Activated T-cell treated with anti-CD3 and anti-CD28 coated beads, Interleukin-2, amount 50 U/mL, for 72 hours (primary cell): ENCODE measurements around the gene ETV1. TPM values are rescaled to one million over a fixed set of nuclear protein-coding genes. Genes with fewer than 3 reads are reported as not detected.

Experiments
- ATAC-seq, 2 donors: fragments of 150-1000 bp; cut with Tn5 transposase; replicated peaks in 1 of 2; 2 replicates each; pipeline ENCODE4 v1.10.0; 2021; ENCODE audit warnings: moderate library complexity in 2 of 2, mild to moderate bottlenecking in 1 of 2
- DNase-seq, 2 donors: peaks; one replicate each; pipeline ENCODE4 v3.0.0; 2021 to 2022; ENCODE audit warnings: mixed read lengths in 1 of 2
- H3K27ac Mint-ChIP-seq: one replicate; pipeline ENCODE4 v1.8.0; 2022; ENCODE audit warnings: mild to moderate bottlenecking, moderate library complexity, mixed read lengths
- H3K27me3 Mint-ChIP-seq: one replicate; pipeline ENCODE4 v1.8.0; 2022; ENCODE audit warnings: low read depth, mixed read lengths
- H3K36me3 Mint-ChIP-seq, 2 donors: one replicate each; pipeline ENCODE4 v1.8.0; 2022; ENCODE audit warnings: mixed read lengths in 2 of 2, mild to moderate bottlenecking in 1 of 2; ENCODE audit not compliant: insufficient read depth in 2 of 2
- H3K4me1 Mint-ChIP-seq: one replicate; pipeline ENCODE4 v1.8.0; 2022; ENCODE audit warnings: low read depth, mixed read lengths
- H3K4me3 Mint-ChIP-seq, 2 donors: one replicate each; pipeline ENCODE4 v1.8.0; 2022; ENCODE audit warnings: mild to moderate bottlenecking in 2 of 2, mixed read lengths in 2 of 2, moderate library complexity in 2 of 2
- H3K9me3 Mint-ChIP-seq, 2 donors: one replicate each; pipeline ENCODE4 v1.8.0; 2022; ENCODE audit warnings: mixed read lengths in 2 of 2
- total RNA-seq, 2 donors: library from RNA; stranded (reverse); gene quantifications; one replicate each; pipeline ENCODE4 v1.2.3, GENCODE V29; 2022

ETV1 gene
- total RNA-seq, 2 donors from 2014 or later: 1.1 TPM; not detected in 1

DNA sequence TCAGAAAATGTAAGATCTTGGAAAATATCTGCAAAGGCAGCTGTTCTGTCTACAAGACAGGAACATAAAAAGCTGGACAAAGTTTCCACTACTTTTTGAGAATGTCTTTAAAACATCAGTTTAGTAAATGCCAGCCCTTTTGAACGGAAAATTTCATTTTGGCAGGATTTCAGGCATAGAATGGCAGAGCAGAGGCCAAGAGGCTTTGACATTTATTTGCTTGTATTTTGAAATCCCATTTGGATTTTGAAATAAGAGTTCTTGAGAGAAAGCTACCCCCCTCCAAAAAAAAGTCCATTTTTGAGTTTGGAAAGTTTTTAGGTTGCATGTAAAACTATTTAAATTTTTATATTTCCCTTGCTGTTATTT lies 3.1 kb upstream of the ETV1 start:
- Mint-ChIP-seq H3K27ac (no peak overlapping the region), H3K4me1 (no peaks in the 10 kb centered on the region), H3K9me3 (peaks cover 0 to 3% of the 10 kb centered on the region in 2 donors), H3K4me3 (no peak overlapping the region), H3K27me3 (no peaks in the 10 kb centered on the region), H3K36me3 (no peaks in the 10 kb centered on the region)
- ATAC-seq (no peak), DNase-seq (no peak)

GRCh38 chr7:13991791-13992595 lies 2.5 kb upstream of the ETV1 start:
- Mint-ChIP-seq H3K27ac (no peak overlapping the region), H3K4me3 (no peak overlapping the region), H3K9me3 (peaks cover 0 to 3% of the 10 kb centered on the region in 2 donors), H3K36me3 (no peaks in the 10 kb centered on the region), H3K27me3 (no peaks in the 10 kb centered on the region), H3K4me1 (no peaks in the 10 kb centered on the region)
- ATAC-seq: no peak
- DNase-seq: no peak

- Mint-ChIP-seq H3K4me1 (no peaks in the 10 kb centered on the region), H3K27ac (no peak overlapping the region), H3K27me3 (no peaks in the 10 kb centered on the region), H3K36me3 (no peaks in the 10 kb centered on the region), H3K9me3 (peaks cover 0 to 3% of the 10 kb centered on the region in 2 donors), H3K4me3 (no peak overlapping the region)
- ATAC-seq (peak; percentile 75 to 82), DNase-seq (peak; percentile 48 to 73)
These were observed 1.7 kb upstream of the ETV1 start for GRCh38 chr7:13990984-13991790.

GRCh38 chr7:13990319-13990983 lies 985 bp upstream of the ETV1 start:
- ATAC-seq: peak; percentile 30 to 46
- peak in 1 of 2 donors; percentile 19 for DNase-seq
- H3K9me3 Mint-ChIP-seq: peaks cover 0 to 3% of the 10 kb centered on the region in 2 donors
- H3K4me3 Mint-ChIP-seq: no peak overlapping the region
- no peaks in the 10 kb centered on the region for H3K27me3 Mint-ChIP-seq
- H3K27ac Mint-ChIP-seq: no peak overlapping the region
- H3K36me3 Mint-ChIP-seq: no peaks in the 10 kb centered on the region
- no peaks in the 10 kb centered on the region for H3K4me1 Mint-ChIP-seq

DNA sequence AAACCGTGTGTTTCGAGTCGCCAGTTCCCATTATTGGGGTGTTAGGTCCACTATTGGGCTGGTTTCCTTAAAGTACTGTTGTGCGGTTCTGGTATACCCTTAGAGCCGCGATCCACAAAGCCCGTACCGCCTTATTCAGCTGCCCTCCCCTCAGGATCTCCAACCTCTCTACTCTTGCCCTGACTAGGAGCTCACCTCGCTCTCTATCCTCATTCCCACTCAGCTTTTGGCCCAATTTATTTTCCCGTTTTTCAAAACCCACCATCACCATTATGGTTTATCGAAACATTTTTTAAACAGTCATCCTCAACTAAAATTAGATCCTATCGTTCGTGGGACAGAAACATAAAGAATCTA lies 461 bp upstream of the ETV1 start:
- Mint-ChIP-seq H3K36me3 (no peaks in the 10 kb centered on the region), H3K4me3 (no peak overlapping the region), H3K27me3 (no peaks in the 10 kb centered on the region), H3K4me1 (no peaks in the 10 kb centered on the region), H3K27ac (no peak overlapping the region), H3K9me3 (peaks cover 0 to 3% of the 10 kb centered on the region in 2 donors)
- DNase-seq (no peak), ATAC-seq (peak in 1 of 2 donors; percentile 25)

DNA sequence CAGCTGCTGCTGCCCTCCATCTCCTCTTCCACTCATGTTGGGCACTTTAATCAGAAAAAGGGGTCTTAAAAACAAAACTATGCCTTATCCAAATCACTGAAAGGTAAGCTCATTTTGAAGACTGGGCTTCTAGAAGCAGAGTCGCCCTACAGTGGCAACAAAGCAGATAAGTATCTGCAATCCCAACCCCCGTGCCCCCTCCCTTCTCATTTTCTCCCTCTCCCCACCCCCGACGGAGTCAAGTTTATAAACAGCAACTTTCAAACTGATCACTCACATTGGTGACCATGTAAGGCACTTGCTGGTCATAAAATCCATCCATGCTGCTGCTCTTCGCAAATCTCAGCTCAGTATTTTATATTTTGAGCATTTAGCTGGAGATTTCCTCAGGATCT lies 738 bp downstream of the ETV1 start:
- no peaks in the 10 kb centered on the region for H3K36me3 Mint-ChIP-seq
- no peaks in the 10 kb centered on the region for H3K27me3 Mint-ChIP-seq
- no peak overlapping the region for H3K27ac Mint-ChIP-seq
- H3K4me3 Mint-ChIP-seq: no peak overlapping the region
- H3K9me3 Mint-ChIP-seq: peaks cover 0 to 3% of the 10 kb centered on the region in 2 donors
- no peak for ATAC-seq
- no peak for DNase-seq
- no peaks in the 10 kb centered on the region for H3K4me1 Mint-ChIP-seq

DNA sequence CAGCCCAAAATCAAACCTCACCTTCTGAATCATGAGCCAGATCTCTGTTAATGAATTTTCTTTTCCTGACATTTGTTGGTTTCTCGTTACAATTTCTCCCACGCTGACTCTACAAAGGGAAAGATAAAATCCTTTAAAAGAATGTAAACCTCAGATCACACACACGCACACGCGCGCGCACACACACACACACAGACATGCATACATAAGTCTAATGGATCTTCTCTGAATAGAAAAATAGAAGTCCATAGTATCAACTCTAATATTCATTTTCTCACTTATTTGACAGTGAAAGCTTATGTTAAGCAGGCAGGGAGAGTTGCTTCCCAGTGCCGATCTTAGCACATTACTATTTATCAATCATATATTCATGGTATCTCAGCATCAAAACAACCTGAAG lies 1.4 kb downstream of the ETV1 start:
- H3K4me1 Mint-ChIP-seq: no peaks in the 10 kb centered on the region
- DNase-seq (no peak), ATAC-seq (no peak)
- no peaks in the 10 kb centered on the region for H3K36me3 Mint-ChIP-seq
- H3K9me3 Mint-ChIP-seq: no peaks in the 10 kb centered on the region
- H3K27ac Mint-ChIP-seq: no peak overlapping the region
- no peaks in the 10 kb centered on the region for H3K27me3 Mint-ChIP-seq
- H3K4me3 Mint-ChIP-seq: no peak overlapping the region

GRCh38 chr7:13987395-13987794 lies 2.1 kb downstream of the ETV1 start:
- H3K4me1 Mint-ChIP-seq: no peaks in the 10 kb centered on the region
- no peaks in the 10 kb centered on the region for H3K36me3 Mint-ChIP-seq
- no peak overlapping the region for H3K27ac Mint-ChIP-seq
- no peaks in the 10 kb centered on the region for H3K9me3 Mint-ChIP-seq
- DNase-seq (no peak), ATAC-seq (no peak)
- H3K4me3 Mint-ChIP-seq: no peak overlapping the region
- H3K27me3 Mint-ChIP-seq: no peaks in the 10 kb centered on the region

DNA sequence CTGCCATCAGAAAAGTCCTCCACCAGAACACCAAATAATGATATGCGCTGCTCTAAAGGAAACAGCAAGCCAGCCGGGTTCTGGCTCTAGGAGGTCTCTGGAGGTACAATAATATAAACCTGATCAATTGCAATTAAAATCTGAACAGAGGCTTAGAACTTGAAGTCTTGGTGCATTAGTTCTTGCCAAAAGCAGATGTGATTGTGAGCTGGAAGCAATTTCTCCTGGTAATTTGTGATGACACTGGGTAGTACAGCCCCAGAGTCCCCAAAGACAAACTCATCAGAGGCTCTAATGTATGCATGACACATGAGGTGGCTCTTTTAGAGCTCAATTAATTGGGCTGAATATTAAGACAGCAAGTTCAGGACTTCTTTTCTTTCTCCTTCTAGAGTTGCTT lies 3.3 kb downstream of the ETV1 start:
- Mint-ChIP-seq H3K9me3 (no peaks in the 10 kb centered on the region), H3K36me3 (no peaks in the 10 kb centered on the region), H3K27me3 (no peaks in the 10 kb centered on the region), H3K4me1 (no peaks in the 10 kb centered on the region), H3K4me3 (no peak overlapping the region), H3K27ac (no peak overlapping the region)
- no peak for ATAC-seq
- DNase-seq: no peak

DNA sequence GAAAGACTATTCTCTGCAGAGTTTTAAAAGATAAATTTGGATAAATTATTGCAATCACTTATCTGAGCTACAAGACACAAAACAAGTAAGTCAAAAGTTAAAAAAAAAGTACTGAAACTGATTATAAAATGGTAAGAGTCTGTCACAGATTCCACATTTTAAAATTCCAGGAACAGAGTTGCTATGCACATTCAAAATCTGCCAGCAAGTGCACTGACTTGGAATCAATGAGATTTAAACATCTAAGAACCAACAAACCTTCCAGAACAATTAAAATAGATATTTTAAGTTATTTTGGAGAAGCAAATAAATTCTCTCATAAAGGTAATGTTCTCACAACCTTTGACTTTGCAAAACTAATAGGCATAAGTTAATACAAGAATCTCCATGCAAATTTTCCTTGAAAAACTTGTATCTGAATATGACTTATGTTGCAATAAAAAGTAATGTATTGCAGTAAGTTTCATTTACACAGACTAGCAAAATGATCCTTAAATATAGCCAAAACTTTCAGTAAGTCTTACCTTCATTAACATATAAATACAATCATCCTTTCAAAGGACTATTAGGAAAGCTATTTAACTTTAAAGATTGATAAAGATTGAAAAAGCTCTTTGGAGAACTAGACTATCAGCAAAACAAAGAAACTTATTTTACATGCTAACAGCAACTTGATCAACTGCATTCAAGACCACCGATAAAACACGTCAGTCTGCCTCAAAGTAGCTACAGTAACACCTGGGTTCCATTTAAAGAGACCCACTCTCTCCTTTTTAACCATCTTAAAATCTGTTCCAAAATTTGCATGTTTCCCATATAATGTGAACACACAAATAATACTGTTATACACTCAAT lies 4.4 kb downstream of the ETV1 start:
- Mint-ChIP-seq H3K4me3 (no peak overlapping the region), H3K27ac (no peak overlapping the region), H3K4me1 (no peaks in the 10 kb centered on the region), H3K36me3 (no peaks in the 10 kb centered on the region), H3K9me3 (no peaks in the 10 kb centered on the region), H3K27me3 (no peaks in the 10 kb centered on the region)
- ATAC-seq (no peak), DNase-seq (no peak)

DNA sequence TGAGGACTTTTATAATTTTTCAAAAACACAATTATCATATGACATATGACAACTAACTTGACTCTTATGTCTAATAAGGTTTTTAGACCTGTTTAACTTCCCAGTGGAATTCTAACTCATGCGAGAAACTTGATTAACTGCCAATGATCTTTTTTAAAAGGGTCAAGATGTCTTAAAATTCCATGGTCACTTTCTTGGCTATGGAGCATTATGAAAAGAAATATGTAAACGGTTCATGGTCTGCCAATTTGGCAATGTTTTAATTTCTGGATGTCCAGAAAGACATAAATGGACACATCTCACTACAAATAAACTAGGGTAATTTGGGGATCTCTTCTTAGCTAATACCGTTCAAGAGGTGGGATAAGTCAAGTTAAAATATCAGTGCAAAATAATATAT lies 5.4 kb downstream of the ETV1 start:
- Mint-ChIP-seq H3K27ac (no peak overlapping the region), H3K4me3 (no peak overlapping the region), H3K27me3 (no peaks in the 10 kb centered on the region), H3K9me3 (no peaks in the 10 kb centered on the region), H3K36me3 (no peaks in the 10 kb centered on the region), H3K4me1 (no peaks in the 10 kb centered on the region)
- no peak for ATAC-seq
- DNase-seq: no peak

DNA sequence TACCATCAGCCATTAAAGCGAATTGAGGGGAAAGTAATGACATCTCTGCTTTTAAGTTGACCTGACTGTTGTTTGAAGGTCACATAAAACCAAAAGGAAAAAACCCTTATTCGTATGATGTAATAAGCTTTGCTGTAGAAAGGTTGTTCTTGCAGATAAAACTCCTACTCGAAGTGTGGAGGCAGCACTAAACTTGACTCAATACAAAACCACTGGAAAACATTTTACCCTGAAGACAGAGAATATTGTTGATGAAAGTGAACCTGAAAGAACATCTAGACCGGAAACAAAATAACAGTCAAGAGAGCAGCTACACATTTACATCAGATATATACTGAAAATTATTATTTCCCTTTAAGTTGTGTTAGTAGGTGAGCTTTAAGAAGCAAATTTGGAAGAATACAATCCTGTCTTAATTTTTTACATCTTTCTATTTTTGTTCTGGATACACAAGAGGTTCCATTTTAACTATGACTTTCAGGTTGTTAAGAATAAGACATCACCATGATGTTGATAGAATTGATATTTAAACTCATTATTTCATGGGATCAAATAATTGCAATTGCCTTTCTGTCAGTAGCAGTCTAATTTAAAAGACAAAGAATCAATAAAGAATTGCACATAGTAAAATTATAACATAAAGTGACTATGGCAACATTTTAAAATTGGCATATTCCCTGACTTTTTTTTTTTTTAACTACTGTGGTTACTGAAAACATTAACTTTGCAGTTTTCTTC lies 6.4 kb downstream of the ETV1 start:
- ATAC-seq (no peak), DNase-seq (no peak)
- no peaks in the 10 kb centered on the region for H3K9me3 Mint-ChIP-seq
- no peak overlapping the region for H3K27ac Mint-ChIP-seq
- no peaks in the 10 kb centered on the region for H3K27me3 Mint-ChIP-seq
- no peaks in the 10 kb centered on the region for H3K4me1 Mint-ChIP-seq
- H3K36me3 Mint-ChIP-seq: no peaks in the 10 kb centered on the region
- H3K4me3 Mint-ChIP-seq: peak overlapping the region in 1 of 2 donors; percentile 5
